HG03280 (cell line): ENCODE results near the gene IKBKE.

Experiments used
- ATAC-seq: cut with Tn5 transposase; IDR thresholded peaks from one replicate; pipeline ENCODE4 v1.9.1; 2021; ENCODE audit warnings: mild to moderate bottlenecking, moderate library complexity; ENCODE audit not compliant: unreplicated experiment

Gene IKBKE

DNA sequence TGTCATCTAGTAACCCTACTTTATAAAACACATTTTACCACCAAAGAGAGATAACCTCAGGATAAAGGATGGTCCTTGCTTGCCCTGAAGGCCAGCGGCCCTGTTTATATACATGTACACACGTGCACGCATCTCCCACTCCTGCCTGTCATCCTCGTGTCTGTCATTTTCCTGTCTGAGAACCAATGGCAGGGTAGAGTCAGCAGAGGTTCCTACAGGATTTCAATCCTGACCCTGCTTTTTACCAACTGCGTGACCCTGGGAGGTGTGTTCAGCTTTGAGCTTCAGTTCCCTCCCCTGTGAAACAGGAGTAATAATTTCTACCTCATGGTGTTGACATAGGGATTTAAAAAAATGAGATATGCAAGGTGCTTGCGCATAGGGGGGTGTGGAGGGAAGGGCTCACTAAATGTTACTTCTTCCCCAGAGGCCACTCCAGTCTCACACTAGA, 24.8 kb downstream of the IKBKE start:
- no peak for ATAC-seq

DNA sequence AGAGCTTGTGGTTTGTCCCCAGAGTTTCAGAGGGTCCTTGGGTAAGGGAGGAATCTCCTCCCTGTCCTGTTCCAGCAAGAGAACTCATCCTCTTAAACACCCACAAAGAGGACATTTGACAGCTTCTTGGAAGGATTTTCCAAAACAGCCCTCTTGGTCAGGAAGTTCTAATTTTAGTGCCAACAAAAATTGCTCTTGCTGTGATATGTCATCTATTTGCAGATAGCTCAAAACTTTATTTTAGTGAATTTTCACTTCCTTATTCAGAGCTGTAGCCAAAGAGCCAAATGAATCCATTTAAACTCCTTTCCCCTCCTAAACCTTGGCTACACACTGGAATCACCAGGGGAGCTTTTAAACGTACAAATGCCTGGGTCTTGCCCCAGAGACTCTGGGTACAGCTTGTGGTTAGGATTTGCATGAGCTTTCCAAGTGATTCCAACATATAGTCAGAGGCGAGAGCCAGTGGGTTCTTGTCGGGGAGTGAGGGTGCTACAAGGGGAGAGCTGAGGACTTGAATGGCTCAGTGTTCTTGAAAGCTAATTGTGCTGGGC, 25.3 kb downstream of the IKBKE start:
- no peak for ATAC-seq

DNA sequence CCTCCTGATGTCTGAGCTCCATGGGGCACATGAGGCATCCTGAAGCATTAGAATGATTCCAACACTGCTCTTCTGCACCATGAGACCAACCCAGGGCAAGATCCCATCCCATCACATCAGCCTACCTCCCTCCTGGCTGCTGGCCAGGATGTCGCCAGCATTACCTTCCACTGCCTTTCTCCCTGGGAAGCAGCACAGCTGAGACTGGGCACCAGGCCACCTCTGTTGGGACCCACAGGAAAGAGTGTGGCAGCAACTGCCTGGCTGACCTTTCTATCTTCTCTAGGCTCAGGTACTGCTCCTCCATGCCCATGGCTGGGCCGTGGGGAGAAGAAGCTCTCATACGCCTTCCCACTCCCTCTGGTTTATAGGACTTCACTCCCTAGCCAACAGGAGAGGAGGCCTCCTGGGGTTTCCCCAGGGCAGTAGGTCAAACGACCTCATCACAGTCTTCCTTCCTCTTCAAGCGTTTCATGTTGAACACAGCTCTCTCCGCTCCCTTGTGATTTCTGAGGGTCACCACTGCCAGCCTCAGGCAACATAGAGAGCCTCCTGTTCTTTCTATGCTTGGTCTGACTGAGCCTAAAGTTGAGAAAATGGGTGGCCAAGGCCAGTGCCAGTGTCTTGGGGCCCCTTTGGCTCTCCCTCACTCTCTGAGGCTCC, 26.0 kb downstream of the IKBKE start:
- no peak for ATAC-seq

DNA sequence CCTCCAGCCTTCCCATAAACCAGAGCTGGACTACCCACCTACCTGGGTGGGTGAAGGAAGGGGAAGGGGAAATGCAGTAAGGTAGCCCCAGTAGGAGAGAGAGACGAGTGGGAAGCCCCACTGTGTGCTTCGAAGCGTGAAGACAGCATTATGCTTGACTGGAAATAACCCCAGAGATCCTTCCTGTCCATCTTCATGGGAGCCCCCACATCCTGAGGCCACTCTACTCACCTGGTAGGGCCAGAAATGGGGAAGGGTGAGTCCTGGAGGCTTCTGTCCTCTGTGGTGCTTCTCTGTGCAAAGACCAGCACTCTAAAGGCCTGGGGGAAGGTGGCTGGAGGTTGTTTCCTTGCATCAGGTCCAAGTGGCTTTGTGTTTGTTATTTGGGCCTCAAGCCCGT, 27.1 kb downstream of the IKBKE start:
- no peak for ATAC-seq

DNA sequence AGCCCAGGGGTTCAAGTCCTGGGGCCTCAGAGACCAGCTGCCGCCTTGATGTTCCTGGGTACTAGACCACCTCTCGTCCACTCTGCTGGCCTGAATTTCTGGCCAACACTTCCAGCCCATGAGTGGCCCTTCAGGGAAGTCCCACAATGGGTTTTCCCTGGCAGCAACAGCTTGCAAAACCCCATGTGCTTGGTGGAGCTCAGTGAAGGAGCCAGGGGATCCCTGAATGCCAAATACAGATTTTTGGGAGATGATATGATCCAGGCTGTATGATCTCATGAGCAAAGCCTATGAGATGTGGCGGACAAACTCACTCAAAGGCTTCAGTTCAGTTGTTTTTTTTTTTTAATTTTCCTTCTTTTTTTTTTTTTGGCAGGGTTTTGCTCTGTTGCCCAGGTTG, 27.5 kb downstream of the IKBKE start:
- no peak for ATAC-seq

DNA sequence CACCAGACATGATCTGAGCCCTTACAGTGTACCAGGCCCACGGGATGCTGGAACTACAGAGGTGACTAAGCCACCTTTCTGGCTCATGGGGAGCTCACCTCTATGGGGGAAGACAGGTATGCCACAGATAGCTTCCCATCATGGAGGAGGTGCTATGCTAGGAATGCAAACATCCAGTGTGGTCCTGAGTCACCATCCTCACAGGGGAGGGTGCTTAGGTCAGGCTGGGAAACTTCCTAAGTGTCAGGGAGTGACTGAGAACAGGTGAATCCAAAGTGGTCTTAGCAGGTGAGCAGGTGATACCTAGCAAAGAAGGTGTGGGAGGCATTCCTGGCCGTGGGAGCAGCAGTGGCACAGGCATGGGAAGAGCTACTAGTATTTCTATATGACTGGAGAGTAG, 28.4 kb downstream of the IKBKE start:
- no peak for ATAC-seq

DNA sequence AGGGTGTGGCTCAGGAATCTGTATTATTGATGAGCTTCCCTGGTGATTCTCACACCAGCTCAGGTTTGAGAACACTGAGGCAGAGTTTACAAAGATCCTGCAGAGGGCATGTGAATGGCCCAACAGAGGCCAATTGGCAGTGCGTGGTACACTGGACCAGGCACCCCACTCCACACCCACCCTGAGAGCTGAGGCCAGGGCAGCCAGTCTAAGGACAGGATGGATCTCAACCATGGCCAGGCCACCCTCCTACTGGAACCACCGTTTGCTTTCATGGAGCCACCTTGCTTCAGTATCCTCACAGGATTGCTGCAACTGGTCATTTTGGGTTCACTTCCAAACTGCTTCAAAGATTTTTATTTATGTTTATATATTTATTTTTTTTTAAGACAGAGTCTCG, 29.8 kb downstream of the IKBKE start:
- no peak for ATAC-seq

DNA sequence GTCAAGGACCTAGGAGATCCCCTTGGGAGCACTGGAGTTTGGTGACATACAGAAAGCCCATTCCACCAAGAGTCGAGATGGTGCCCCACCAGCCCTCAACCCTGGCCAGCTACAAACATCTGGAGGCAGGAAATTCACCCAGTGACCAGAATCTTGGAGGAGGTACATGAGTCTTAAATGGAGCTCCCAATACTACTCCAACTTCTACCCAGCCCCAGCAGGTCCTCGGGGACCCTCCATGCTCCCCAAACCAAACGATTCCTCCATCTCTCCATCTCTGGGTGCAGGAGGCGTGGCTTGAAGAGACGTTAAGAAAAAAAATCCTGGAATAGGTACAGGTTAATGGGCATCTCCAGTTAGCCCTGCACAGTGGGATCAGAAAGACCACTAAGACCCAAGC, 31.6 kb downstream of the IKBKE start:
- no peak for ATAC-seq

DNA sequence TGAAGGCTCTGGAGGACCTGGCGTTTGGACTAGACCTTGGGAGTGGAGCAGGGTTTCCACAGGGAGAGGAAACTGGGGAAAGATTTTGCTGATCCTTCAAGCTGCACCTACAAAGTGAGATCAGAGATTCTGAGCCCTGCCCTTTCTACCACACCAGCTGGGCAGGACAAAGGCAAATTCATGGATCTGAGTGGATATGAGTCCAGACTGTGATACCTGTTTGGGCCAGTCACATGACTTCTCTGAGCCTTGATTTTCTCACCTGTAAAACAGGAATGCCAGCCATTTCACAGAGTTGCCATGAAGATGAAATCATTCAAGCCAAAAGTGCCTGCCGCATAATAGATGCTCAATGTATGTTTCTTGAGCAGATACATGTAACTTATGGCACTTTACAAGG, 32.1 kb downstream of the IKBKE start:
- ATAC-seq, result no peak

DNA sequence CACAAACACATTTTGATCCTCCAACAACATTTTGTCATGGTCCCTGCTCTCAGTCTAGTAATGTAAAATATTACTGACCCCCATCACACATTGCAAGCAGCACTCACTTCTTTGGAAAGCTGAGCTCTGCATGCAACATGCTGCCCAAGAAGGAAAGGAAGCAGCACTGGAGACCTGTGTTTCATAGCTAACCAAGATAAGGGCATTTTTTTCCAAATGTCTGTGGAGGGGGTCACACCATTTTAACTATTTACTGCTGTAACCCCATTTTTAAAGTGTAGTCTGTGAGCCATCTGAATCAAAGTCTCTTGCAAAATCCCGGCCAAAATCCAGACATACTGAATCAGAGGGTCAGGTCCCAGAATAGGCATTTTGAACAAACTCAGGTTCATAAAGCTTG, 32.5 kb downstream of the IKBKE start:
- ATAC-seq, result no peak

DNA sequence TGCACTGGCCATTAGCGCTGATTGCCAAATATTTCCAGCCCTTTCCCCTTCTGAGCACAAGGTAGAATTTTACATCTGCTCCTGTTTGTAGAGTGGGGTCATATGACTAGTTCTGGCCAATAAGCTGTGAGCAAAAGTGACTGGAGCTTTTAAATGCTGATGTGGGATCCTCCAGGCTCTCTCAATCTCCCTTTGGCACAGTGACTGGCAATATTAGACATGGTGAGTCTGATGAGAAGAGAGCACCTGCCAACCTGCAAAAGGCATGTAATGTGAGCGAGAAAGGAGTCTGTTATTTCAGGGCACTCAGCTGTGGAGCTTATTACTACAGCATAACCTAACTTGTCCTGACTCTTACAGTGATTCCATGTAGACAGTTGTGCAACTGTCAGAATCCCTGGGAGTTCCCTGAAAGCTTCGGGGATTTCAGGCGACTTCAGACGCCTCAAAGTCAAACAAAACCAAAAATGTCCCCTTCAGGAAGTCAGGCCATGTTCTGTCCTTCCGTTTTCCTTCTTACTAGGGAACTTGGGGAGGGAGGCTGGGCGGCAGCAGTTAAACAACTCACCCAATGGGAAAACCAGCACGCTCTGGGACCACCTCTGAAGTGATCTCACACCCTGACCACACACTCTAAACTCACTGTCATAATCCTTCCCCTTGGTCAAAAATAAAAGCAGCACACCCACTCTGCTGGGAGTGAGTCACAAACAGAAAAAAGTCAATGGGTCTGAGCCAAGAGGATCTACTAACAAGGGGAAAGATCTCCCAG, 33.5 kb downstream of the IKBKE start:
- ATAC-seq, result no peak

DNA sequence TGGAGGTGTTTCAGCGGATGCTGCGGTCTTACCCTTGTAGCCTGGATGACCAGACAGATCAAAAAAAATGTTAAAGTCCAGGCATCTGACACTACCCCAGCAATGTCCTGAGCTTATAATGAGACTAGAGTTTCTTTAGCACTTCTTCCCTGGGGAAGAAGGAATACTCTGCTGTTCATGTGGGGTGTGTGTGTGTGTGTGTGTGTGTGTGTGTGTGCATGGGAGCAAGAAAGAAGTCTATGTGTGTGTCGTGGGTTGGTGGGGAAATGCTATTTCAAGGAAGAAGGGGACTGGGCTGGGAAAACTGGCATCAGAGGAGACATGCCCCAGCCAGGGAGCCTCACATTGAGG, 34.1 kb downstream of the IKBKE start:
- ATAC-seq, result no peak

DNA sequence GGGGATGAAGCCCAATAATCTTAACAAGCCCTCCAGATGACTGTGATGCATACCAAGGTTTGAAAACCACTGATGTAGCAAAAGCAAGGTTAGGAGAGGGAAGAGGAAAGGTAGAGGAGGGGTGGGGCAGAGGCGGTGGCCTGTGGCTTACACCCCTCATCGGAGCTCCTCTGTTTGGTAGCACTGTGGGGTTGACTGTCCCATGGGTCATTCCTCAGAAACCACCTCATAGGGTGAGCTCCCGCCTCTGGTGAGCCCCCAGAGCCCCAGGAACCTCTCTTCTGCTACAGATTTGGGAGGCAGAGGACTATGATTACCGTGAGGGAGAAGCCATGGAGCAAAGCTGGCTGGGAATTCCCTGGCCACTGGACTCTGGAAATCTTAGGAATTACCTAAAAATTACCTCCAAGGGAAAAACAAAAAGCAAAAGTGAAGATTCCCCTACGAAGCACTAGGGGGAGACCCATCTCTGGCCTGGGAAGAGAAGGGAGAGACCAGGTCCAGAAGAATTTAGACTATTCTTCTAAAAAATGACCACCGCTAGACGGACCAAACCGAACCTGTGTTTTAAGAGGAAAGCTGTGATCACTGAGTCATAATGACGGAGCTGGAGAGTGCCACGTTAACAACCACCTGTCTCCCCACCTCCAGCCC, 35.6 kb downstream of the IKBKE start:
- no peak for ATAC-seq

DNA sequence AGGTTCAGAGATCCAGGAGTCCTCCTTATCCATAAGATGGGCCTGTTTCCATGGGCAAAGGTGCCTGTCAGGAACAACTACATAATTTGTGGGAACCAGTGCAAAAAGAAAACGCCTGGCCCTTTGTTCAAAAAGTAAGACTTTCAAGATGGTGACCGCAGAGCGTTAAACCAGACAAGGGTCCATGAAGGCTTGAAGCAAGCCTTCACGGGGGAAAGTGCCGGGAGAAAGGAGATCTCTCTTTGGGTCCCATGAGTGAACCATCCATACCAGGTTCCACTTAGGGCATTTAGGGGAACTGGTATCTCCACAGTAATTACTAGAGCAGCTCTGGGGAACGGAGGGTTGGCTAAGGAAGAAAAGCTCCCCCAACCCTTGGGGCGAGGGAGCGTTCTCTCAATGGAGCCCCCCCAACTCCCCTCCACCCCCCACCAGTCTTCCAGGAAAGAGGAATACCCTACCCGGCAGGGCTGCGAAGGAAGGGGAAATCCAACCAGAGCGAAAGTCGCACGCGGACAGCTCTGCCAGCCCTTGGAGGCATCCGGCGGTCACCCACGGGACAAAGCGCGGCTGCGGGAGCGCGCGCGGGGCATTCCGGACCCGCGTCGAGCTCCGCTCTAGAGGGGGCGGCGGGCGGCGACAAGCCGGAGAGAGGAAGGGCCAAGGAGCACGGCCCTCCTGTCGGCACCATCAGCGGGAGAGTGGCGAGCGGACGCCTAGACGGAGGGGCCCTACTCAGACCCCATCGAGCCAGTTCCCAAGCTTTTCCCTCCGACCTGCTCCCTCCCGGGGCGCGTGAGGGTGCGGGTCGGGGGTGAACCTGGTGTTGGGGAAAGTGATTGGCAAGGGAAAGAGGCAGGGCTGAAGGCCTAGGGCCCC, 36.4 kb downstream of the IKBKE start:
- ATAC-seq, result peak; percentile 22

DNA sequence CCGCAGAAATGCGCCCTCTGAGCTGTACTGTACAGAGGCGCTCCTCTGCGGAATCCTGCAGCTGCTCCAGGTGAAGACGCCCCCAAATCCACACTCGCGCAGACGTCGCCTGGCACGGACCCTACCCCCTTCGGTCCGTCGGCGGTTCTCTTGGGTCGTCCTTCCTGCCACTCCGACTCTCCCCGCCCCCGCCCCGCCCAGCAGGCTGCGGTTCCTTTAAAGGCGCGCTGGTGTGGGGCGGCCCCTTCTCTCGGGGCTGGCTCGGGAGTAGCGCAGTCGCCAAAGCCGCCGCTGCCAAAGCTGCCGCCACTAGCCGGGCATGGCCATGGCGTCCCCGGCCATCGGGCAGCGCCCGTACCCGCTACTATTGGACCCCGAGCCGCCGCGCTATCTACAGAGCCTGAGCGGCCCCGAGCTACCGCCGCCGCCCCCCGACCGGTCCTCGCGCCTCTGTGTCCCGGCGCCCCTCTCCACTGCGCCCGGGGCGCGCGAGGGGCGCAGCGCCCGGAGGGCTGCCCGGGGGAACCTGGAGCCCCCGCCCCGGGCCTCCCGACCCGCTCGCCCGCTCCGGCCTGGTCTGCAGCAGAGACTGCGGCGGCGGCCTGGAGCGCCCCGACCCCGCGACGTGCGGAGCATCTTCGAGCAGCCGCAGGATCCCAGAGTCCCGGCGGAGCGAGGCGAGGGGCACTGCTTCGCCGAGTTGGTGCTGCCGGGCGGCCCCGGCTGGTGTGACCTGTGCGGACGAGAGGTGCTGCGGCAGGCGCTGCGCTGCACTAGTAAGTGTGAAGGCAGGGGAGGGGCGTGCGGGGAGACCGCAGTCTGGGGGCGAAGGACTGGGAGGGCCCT, 37.2 kb downstream of the IKBKE start, which contains the start of gene RASSF5:
Gene RASSF5, plus strand, starts transcription at position 248 of the 846 bp plus-strand sequence. Its CDS starts 72 bp downstream, at position 320.
- ATAC-seq, result peak; percentile 60

DNA sequence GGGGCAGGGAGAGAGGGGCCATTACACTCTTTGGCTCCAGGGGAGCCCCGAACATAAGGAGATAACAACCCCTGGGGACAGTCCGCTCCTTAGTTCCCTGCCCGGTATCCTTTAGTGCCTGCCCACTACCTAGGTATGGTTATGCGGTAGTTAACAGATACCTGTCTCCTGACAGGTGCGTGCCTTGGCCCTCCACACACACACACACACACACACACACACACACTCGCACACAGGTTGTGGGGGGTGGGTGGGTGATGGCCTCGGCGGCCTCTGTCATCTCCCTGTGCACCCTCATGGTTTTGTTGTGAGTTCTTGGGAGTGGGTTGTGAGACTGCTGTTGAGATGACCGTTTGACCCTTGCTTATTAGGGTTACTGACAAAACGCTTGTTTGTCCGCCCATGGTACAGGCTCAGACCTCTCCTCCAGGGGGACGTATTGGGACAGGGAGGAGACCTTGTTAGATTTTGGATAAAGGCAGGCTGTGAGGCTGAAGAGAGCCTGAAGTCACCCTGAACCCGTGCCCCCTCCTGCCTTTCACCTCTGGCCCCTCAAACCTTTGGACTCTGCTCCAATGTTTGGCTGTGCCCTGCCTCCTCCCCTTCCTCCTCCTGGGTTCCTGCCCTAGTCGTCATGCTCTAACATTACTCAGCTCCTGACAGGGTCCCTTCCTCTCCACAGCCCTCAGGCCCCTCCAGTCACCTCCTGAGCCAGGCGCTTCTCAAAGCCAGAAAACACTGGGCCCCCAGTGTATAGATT, 38.0 kb downstream of the IKBKE start:
- no peak for ATAC-seq

DNA sequence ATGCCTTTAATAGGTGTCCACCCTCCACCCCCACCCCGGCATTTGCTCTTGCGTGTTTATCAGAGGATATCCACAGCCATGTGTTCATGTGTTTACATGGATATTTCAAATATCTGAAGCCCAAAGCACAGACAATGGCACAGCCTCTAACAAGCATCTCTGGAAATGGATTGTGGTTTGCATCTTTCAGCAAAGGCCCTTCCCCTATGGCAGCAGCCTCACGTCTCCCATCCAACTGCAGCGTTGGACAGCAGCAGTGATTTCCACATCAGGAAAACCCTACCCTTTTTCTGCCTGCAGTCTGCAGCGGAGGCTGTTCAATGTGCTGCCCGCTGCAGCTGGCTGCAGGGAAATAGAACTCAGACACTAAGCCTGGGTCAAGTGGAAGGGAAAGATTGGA, 38.7 kb downstream of the IKBKE start:
- ATAC-seq, result no peak

DNA sequence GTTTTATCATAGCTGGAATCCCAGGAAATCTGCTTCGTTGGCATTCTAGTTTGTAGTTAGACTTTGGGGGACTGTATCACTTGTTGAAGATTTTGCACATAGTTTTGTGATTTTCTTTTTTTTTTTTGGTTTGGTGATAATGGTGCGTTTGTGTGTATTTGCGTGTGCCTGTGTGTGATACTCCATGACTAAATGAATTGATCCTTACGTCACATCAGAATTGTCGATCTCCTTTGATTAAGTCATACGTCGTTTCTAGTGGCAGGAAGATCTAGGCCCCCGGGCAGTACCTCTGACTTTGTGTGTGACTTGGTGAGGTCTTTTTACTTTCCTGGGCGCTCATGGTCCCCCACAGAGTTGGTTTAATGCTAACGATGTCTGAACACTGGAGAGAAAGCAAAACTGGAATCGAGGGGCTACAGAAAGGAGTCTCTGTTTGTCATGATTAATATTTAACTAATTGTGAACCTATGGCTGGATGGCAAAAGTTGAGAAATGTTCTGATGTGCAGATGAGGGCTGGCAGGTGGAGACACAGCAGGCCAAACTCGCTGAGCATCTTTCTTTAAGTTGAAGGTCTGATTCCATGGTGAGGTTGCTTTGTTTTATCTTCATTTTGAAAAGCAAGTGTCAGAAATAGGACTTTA, 39.5 kb downstream of the IKBKE start:
- ATAC-seq, result no peak

DNA sequence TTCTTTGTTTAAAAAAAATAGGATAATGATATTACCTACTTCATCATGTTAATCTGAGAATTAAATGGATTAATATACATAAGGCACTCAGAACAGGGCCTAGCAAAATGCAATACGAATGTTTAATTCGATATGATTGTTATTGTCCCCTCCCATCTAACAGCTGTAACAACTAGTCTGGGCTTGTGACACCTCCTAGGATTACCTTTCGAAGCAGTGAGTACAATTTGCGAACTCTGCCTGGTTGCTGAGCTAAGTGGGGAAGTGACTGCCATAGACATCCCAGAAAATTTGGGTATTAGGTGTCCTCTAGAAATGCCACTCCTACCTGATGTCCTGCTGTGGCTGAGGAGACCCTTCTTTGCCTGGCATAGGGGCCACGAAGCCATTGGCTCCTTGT, 40.1 kb downstream of the IKBKE start:
- no peak for ATAC-seq
